ENCODE measurements around the gene CHST8.

Gene CHST8

GRCh38 chr19:33670398-33670797 lies 48.6 kb downstream of the CHST8 start:
- Histone ChIP-seq H3K4me3 (ENCODE audit: severe bottlenecking) (no peak overlapping the region), H3K36me3 (ENCODE audit: low read depth) (no peaks in the 10 kb centered on the region), H3K9me3 (ENCODE audit: severe bottlenecking) (no peaks in the 10 kb centered on the region), H3K4me1 (ENCODE audit: insufficient read depth, poor library complexity, severe bottlenecking) (no peaks in the 10 kb centered on the region), H3K27ac (ENCODE audit: poor library complexity, severe bottlenecking) (no peak overlapping the region), H3K27me3 (ENCODE audit: insufficient read depth, poor library complexity, severe bottlenecking) (peaks cover 19% of the 10 kb centered on the region)
- DNase-seq (ENCODE audit: low spot score) = no peak
- ATAC-seq (ENCODE audit: low read depth) = no peak
- TF ChIP-seq, protein P1, sequence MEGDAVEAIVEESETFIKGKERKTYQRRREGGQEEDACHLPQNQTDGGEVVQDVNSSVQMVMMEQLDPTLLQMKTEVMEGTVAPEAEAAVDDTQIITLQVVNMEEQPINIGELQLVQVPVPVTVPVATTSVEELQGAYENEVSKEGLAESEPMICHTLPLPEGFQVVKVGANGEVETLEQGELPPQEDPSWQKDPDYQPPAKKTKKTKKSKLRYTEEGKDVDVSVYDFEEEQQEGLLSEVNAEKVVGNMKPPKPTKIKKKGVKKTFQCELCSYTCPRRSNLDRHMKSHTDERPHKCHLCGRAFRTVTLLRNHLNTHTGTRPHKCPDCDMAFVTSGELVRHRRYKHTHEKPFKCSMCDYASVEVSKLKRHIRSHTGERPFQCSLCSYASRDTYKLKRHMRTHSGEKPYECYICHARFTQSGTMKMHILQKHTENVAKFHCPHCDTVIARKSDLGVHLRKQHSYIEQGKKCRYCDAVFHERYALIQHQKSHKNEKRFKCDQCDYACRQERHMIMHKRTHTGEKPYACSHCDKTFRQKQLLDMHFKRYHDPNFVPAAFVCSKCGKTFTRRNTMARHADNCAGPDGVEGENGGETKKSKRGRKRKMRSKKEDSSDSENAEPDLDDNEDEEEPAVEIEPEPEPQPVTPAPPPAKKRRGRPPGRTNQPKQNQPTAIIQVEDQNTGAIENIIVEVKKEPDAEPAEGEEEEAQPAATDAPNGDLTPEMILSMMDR (IDR thresholded peaks at IDR 0.05; ENCODE audit: poor library complexity, severe bottlenecking) = no peak

- DNase-seq (ENCODE audit: low spot score) (no peak), ATAC-seq (ENCODE audit: low read depth) (no peak)
- Histone ChIP-seq H3K4me1 (ENCODE audit: insufficient read depth, poor library complexity, severe bottlenecking) (no peaks in the 10 kb centered on the region), H3K4me3 (ENCODE audit: severe bottlenecking) (no peak overlapping the region), H3K36me3 (ENCODE audit: low read depth) (no peaks in the 10 kb centered on the region), H3K27me3 (ENCODE audit: insufficient read depth, poor library complexity, severe bottlenecking) (peaks cover 19% of the 10 kb centered on the region), H3K9me3 (ENCODE audit: severe bottlenecking) (no peaks in the 10 kb centered on the region), H3K27ac (ENCODE audit: poor library complexity, severe bottlenecking) (no peak overlapping the region)
- TF ChIP-seq, protein P1 (IDR thresholded peaks at IDR 0.05; ENCODE audit: poor library complexity, severe bottlenecking) = no peak
Measured at GRCh38 chr19:33671211-33671610, 49.5 kb downstream of the CHST8 start.

DNA sequence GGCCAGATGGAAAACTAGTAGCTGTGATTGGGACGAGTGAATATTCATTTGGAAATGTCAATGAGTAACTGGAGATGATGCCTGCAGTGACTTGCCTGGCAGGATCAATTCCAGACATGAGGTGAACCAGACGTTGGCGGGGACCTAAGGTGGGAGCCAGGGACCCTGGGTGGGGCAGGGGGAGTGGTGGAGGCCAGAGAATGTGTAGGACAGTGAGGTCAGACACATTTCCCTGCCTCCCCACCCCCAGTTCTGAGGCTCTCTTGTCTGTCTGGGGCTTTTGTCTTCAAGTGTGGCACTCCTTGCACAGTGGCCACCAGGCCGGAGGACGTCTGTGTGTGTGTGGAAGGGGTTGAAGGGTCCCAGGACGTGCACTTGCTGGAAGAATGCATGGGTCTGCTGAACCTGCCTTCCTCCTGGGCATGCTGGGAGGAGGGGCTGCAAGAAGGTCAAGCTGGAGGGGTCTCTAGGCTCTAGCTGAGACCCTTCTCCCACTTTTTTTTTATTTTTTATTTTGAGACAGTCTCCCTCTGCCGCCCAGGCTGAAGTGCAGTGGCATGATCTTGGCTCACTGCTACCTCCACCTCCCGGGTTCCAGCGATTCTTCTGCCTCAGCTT lies 51.6 kb downstream of the CHST8 start:
- Histone ChIP-seq H3K27me3 (ENCODE audit: insufficient read depth, poor library complexity, severe bottlenecking) (peaks cover 19% of the 10 kb centered on the region), H3K4me1 (ENCODE audit: insufficient read depth, poor library complexity, severe bottlenecking) (no peaks in the 10 kb centered on the region), H3K27ac (ENCODE audit: poor library complexity, severe bottlenecking) (no peak overlapping the region), H3K9me3 (ENCODE audit: severe bottlenecking) (no peaks in the 10 kb centered on the region), H3K36me3 (ENCODE audit: low read depth) (no peaks in the 10 kb centered on the region), H3K4me3 (ENCODE audit: severe bottlenecking) (no peak overlapping the region)
- ATAC-seq (ENCODE audit: low read depth) = no peak
- TF ChIP-seq, protein P1 (IDR thresholded peaks at IDR 0.05; ENCODE audit: poor library complexity, severe bottlenecking) = no peak
- DNase-seq (ENCODE audit: low spot score) = no peak

- Histone ChIP-seq H3K4me1 (ENCODE audit: insufficient read depth, poor library complexity, severe bottlenecking) (no peaks in the 10 kb centered on the region), H3K9me3 (ENCODE audit: severe bottlenecking) (no peaks in the 10 kb centered on the region), H3K36me3 (ENCODE audit: low read depth) (no peaks in the 10 kb centered on the region), H3K27me3 (ENCODE audit: insufficient read depth, poor library complexity, severe bottlenecking) (peaks cover 16% of the 10 kb centered on the region), H3K4me3 (ENCODE audit: severe bottlenecking) (no peak overlapping the region), H3K27ac (ENCODE audit: poor library complexity, severe bottlenecking) (no peak overlapping the region)
- DNase-seq (ENCODE audit: low spot score) (no peak), ATAC-seq (ENCODE audit: low read depth) (no peak)
- TF ChIP-seq, protein P1 (IDR thresholded peaks at IDR 0.05; ENCODE audit: poor library complexity, severe bottlenecking) = no peak
Measured at GRCh38 chr19:33673996-33674625, 52.4 kb downstream of the CHST8 start.

Data from RWPE2 (cell line).